GM19438 (cell line): ENCODE results near the gene LYPD8.
"Not testable (repeated sequence)": the region's sequence is repeated elsewhere in the genome, so short reads cannot be mapped to it uniquely, and the experiment has no call there.

ENCODE experiments used
- ATAC-seq: cut with Tn5 transposase; IDR thresholded peaks from one replicate; pipeline ENCODE4 v1.9.1; 2021; ENCODE audit warnings: low read depth; ENCODE audit not compliant: unreplicated experiment

The LYPD8 gene

GRCh38 chr1:248755517-248755916 is at the start of gene LYPD8:
TSS of gene LYPD8 (minus strand) at chr1:248755759. CDS start at chr1:248751081, 4,678 bp downstream.
- ATAC-seq: no peak

GRCh38 chr1:248804771-248805681 is 49.5 kb upstream of the LYPD8 start:
- ATAC-seq: peak; percentile 86

GRCh38 chr1:248803501-248803900 is 47.9 kb upstream of the LYPD8 start:
- not testable (repeated sequence) for ATAC-seq

GRCh38 chr1:248802454-248802853 is 46.9 kb upstream of the LYPD8 start:
- no peak for ATAC-seq

- no peak for ATAC-seq
Observed at GRCh38 chr1:248800459-248800858, 44.9 kb upstream of the LYPD8 start.

GRCh38 chr1:248798791-248799190 is 43.2 kb upstream of the LYPD8 start:
- ATAC-seq: no peak

- ATAC-seq: not testable (repeated sequence)
Observed at GRCh38 chr1:248794663-248795062, 39.1 kb upstream of the LYPD8 start.

- ATAC-seq: peak; percentile 72
Observed at GRCh38 chr1:248793592-248793991, 38.0 kb upstream of the LYPD8 start.

- no peak for ATAC-seq
Observed at GRCh38 chr1:248792342-248792741, 36.8 kb upstream of the LYPD8 start.

GRCh38 chr1:248791010-248791409 is 35.5 kb upstream of the LYPD8 start:
- ATAC-seq: no peak

- no peak for ATAC-seq
Observed at GRCh38 chr1:248790456-248790855, 34.9 kb upstream of the LYPD8 start.

- ATAC-seq: not testable (repeated sequence)
Observed at GRCh38 chr1:248789337-248789736, 33.8 kb upstream of the LYPD8 start.

GRCh38 chr1:248788327-248788726 is 32.8 kb upstream of the LYPD8 start:
- no peak for ATAC-seq

- no peak for ATAC-seq
Observed at GRCh38 chr1:248787430-248787829, 31.9 kb upstream of the LYPD8 start.

GRCh38 chr1:248786156-248786555 is 30.6 kb upstream of the LYPD8 start:
- ATAC-seq: no peak

- ATAC-seq: no peak
Observed at GRCh38 chr1:248783367-248783766, 27.8 kb upstream of the LYPD8 start.

- no peak for ATAC-seq
Observed at GRCh38 chr1:248782416-248783141, 27.0 kb upstream of the LYPD8 start.

GRCh38 chr1:248779350-248779749 is 23.8 kb upstream of the LYPD8 start:
- no peak for ATAC-seq

- ATAC-seq: no peak
Observed at GRCh38 chr1:248778906-248779305, 23.3 kb upstream of the LYPD8 start.

GRCh38 chr1:248776991-248777390 is 21.4 kb upstream of the LYPD8 start:
- no peak for ATAC-seq

- ATAC-seq: no peak
Observed at GRCh38 chr1:248775441-248775840, 19.9 kb upstream of the LYPD8 start.

GRCh38 chr1:248759644-248760043 is 4.1 kb upstream of the LYPD8 start:
- ATAC-seq: no peak
